NCI-H2196 treated with DMSO at 0.1 percent for 48 hours (cell line): ENCODE results near the gene PTPN6.
A peak's percentile ranks its signal among the peaks of the same experiment; 100 is the strongest.
"Not testable (repeated sequence)": the region's sequence is repeated elsewhere in the genome, so short reads cannot be mapped to it uniquely, and the experiment has no call there.

Source experiments
- DNase-seq: peaks from one replicate; lab custom pipeline; 2025; ENCODE audit not compliant: unreplicated experiment; lab: John Stamatoyannopoulos, UW

The PTPN6 gene

GRCh38 chr12:6950811-6951540, at the start of gene PTPN6:
PTPN6 (plus strand) TSS chr12:6951356; CDS start chr12:6951513, 157 bp downstream.
- DNase-seq: no peak

GRCh38 chr12:6902448-6902847, 48.7 kb upstream of the PTPN6 start:
- no peak for DNase-seq

DNA sequence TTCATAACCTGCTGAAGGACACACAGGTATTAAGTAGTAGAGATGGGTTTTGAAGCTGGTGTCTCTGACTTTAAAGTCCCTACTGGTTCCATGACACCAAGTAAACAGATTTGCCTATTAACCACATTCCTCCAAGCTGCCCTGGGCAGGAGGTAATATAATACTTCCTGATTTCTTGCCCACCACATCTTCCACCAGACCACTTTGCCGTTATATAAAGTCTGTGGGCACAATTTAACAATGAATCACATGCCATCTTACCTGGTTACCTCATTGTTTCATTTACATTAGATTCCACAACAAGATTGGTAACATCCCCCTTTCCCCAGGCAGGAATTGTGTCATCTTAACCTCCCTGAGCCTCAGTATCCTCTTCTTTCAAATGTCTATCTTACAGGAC, 47.4 kb upstream of the PTPN6 start:
- no peak for DNase-seq

DNA sequence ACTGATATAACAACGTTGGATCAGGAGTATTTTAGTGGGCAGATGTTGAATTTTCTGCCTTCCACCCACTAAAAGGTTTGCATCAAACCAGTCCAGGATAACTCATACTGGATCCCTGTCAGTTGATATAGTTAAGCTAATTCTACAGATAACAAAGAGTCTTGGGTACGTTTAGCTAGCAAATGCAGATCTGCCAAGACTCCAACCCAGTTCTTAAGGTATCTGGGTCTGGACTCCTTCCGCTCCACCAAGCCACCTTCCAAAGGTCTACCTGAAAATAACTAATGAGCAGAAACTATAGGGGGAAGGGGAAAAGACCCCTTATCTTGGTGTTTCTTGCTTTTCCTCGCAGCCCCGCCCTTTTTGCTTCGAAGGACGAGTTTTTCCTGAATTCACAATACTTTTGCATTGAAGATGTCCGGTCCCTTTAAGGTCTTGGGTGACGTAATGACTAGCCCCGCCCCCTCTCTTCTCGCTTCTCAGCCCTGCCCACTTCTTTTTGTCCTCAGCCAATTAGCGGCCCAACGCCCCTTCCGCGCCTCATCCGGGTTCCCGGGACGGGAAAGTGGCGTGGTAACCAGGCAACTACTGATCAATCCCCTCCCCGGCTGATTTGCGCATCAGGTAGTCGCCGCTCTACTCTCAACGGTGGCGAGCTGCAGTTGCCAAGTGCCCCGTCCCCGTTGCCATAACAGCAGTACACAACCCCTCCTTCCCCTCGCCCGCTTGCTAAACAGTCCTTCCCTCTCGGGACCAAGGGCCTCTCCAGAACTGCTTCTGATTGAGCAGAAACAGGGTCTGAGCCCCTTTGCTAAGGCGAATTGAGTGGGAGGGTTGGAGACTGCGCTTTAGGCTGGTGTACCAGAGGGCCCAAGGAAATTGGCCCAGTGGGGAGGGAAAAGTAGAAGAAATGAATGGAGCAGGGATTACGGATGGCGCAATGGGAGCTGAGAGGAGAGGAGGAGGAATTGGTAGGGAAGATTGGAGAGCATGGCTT, 46.6 kb upstream of the PTPN6 start, which contains the start of gene LRRC23:
Gene LRRC23, plus strand, starts transcription at position 543 of the 997 bp plus-strand sequence. CDS start 812 bp downstream, outside the sequence.
- peak; percentile 76 for DNase-seq

DNA sequence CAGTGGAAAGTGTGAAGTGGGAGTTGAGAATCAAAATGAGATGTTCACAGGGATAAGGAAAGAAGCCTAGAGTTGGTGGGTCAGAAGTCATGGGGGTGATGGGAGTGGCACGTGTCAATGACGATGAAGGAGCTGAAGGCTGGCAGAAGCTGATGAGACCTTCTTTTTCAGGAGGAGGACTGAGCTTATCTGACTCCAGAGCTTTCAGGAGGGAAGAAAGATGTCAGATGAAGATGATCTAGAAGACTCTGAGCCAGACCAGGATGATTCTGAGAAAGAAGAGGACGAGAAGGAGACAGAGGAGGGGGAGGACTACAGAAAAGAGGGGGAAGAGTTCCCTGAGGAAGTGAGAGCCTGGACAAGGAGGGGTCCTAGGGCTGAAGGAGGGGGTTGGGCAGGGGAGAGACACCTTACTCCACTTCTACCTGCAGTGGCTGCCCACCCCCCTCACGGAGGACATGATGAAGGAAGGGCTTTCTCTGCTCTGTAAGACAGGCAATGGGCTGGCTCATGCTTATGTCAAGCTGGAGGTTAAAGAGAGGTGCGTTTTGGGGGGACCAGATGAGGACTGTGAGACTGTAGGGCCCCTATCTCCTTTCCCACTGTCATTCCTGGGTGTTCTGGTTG, 45.6 kb upstream of the PTPN6 start:
- no peak for DNase-seq

- DNase-seq: not testable (repeated sequence)
Measured at GRCh38 chr12:6908141-6908540, 43.0 kb upstream of the PTPN6 start.

DNA sequence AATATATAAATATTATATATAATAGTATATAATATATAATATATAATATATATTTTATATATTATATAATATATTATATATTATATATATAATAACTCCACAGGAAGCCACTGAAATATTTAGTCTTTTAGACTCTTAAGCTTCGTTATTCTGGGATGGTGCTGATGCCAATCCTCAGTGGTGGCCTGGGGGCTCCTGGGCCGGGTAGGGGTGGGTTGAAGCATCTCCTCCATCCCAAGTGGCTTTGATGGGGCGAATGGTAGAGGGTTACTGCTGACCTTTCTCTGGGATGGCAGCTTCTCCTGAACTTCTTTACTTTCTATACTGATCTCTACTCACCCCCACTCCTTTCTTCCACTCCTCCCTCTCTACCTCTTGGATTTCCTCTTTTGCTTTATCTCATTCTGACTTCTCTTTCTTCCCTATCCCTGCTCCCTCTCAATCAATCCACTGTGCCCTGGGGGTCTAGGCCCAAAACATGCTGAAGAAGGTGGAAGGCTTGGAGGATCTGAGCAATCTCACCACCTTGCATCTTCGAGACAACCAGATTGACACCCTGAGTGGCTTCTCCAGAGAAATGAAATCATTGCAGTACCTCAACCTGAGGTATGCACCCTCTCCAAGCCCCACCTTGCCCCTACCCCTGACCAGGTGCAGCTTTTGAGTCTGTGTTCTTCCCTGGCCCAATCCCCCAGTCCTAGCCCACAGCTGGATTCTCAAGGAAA, 41.6 kb upstream of the PTPN6 start:
- no peak for DNase-seq

DNA sequence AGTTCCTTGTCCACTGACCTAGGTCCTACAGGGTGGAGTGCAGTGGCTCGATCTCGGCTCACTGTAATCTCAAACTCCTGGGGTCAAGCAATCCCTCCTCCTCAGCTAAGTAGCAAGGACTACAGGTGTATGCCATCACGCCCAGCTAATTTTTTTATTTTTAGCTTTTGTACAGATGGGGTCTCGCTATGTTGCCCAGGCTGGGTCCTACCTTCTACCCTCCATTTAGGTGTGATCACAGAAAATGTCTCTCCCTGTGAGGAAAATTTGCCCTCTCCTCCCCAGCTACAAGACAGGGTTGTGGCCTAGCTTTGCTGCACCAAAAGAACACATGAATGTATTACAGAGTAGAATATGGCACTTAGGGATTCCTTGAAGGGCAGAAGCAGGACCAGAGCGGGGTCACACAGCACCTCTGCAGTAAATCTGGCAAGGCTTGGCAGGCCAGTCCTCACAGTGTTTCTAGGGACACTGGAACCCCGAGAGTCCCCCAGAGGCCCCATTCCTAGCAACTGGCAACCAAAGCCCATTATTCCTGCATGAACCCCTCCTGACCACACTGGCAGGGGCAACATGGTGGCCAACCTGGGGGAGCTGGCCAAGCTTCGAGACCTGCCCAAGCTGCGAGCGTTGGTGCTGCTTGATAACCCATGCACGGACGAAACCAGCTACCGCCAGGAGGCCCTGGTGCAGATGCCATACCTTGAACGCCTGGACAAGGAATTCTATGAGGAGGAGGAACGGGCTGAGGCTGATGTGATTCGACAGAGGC, 38.8 kb upstream of the PTPN6 start:
- DNase-seq: no peak

DNA sequence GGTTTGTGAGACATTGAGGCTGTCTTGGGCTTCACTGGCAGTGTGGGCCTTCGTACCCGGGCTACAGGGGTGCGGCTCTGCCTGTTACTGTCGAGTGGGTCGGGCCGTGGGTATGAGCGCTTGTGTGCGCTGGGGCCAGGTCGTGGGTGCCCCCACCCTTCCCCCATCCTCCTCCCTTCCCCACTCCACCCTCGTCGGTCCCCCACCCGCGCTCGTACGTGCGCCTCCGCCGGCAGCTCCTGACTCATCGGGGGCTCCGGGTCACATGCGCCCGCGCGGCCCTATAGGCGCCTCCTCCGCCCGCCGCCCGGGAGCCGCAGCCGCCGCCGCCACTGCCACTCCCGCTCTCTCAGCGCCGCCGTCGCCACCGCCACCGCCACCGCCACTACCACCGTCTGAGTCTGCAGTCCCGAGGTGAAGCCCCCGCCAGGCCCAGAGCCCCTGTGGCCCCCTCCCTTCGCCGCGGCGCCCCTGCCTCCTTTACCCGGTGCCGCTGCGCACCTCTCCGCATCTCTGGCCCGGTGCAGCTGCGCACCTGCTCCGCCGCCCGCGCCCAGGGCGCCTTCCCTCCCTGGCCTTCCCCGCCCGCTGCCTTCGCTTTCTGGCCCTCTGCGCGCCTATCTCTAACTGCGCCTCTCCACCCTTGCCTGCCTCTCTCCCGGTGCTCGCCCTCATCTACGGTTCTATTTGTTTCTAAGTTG, 36.8 kb upstream of the PTPN6 start, which contains the start of gene ENO2:
Gene ENO2, plus strand, starts transcription at position 335 of the 701 bp plus-strand sequence. CDS start 1,253 bp downstream, outside the sequence.
- peak; percentile 13 for DNase-seq

- no peak for DNase-seq
Measured at GRCh38 chr12:6914947-6915788, 36.0 kb upstream of the PTPN6 start.

GRCh38 chr12:6915789-6916285, 35.3 kb upstream of the PTPN6 start:
- DNase-seq: no peak

DNA sequence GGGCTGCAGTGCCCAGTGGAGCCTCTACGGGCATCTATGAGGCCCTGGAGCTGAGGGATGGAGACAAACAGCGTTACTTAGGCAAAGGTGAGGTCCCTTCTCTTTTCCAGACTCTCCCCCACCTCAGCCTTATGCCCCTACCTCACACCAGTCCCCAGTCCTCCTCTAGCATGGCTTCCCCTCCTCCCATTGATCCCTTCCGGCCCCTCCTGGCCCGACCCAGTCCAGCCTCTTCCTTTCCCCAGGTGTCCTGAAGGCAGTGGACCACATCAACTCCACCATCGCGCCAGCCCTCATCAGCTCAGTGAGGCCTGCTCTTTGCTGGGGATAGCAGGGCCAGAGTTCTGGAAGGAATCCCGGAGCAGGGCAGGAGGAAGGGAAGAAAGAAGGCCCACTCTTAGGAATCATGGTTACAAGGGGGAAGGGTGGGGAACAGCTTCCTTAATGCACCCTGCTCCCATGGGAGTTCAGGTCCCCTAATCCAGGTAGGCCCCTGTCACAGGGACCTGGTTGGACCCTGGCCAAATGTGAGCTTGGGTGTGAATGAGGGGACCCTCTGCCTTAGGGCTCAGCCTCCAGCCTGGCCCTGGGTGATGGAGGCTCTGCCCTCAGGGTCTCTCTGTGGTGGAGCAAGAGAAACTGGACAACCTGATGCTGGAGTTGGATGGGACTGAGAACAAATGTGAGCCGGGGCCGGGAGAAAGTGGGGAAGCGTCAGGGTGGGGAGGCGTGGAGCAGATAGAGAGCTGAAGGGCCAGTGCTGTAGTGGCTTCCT, 34.5 kb upstream of the PTPN6 start:
- DNase-seq: no peak

DNA sequence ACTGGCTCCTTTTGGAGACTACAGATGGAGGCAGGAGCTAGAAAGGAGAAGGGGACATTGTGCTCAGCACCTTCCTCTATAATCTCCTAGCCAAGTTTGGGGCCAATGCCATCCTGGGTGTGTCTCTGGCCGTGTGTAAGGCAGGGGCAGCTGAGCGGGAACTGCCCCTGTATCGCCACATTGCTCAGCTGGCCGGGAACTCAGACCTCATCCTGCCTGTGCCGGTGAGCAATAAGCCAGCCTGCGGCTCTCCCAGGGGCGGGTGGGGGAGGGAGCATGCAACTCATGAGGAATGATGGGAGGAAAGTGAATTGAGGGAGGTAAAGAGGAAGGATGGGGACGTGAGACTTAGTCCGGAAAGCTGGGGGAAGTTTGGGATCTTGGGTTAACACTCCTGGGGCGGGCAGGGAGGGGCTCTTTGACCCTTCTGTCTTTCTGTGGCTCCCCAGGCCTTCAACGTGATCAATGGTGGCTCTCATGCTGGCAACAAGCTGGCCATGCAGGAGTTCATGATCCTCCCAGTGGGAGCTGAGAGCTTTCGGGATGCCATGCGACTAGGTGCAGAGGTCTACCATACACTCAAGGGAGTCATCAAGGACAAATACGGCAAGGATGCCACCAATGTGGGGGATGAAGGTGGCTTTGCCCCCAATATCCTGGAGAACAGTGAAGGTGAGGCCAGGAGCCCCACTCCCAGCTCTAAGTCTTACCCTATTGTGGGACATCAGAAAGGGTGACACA, 33.5 kb upstream of the PTPN6 start:
- DNase-seq: no peak

- no peak for DNase-seq
Measured at GRCh38 chr12:6919588-6919987, 31.6 kb upstream of the PTPN6 start.

DNA sequence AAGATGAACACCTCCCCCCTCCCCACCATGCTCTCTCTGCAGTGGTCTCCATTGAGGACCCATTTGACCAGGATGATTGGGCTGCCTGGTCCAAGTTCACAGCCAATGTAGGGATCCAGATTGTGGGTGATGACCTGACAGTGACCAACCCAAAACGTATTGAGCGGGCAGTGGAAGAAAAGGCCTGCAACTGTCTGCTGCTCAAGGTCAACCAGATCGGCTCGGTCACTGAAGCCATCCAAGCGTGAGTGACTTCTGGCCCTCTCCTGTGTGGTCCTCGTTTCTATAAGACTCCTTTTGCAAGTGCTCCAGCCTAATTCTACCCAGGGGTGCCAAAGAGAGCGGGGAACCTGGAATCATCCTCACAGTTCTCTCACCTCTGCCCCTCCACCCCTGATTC, 29.6 kb upstream of the PTPN6 start:
- DNase-seq: no peak
